ENCODE data around the gene COPG2. TPM values are rescaled to one million over a fixed set of nuclear protein-coding genes. Genes with fewer than 3 reads are reported as not detected.

Gene COPG2
- total RNA-seq, 2 donors from 2014 or later, result 74.3 to 76.3 TPM

GRCh38 chr7:130500463-130500862 is 168.1 kb downstream of the COPG2 start:
- Mint-ChIP-seq H3K4me3 (no peak overlapping the region), H3K27me3 (ENCODE audit: insufficient read depth) (no peaks in the 10 kb centered on the region), H3K9me3 (no peaks in the 10 kb centered on the region), H3K4me1 (no peaks in the 10 kb centered on the region), H3K36me3 (ENCODE audit: low read depth) (peaks cover 69% of the 10 kb centered on the region), H3K27ac (no peak overlapping the region)
- no peaks in the 10 kb centered on the region for H3K27me3 ChIP-seq (ENCODE audit: control insufficient read depth, insufficient read depth, low read length, poor library complexity, severe bottlenecking)
- WGBS, 2 experiments (ENCODE audit: insufficient coverage in 1 of 2, insufficient read length in 1 of 2), result 95 to 99% methylated on average over 7 to 8 of the region's 8 CpGs
- no peak overlapping the region for H3K4me3 ChIP-seq (ENCODE audit: low read length)
- H3K36me3 ChIP-seq (ENCODE audit: control insufficient read depth, insufficient read depth, low read length), result peaks cover 90% of the 10 kb centered on the region
- no peak overlapping the region for H3K9ac ChIP-seq (ENCODE audit: extremely low read depth, low read length, poor library complexity, severe bottlenecking)
- no peak for DNase-seq
- H3K4me1 ChIP-seq (ENCODE audit: control insufficient read depth, insufficient read depth, low read length), result no peaks in the 10 kb centered on the region
- H3K9me3 ChIP-seq (ENCODE audit: control insufficient read depth, low read length), result no peaks in the 10 kb centered on the region
- TF ChIP-seq CTCF (conservative IDR thresholded peaks at IDR 0.05), result no peak
- H3K27ac ChIP-seq (ENCODE audit: low read depth, low read length), result peak overlapping the region; percentile 6

GRCh38 chr7:130494431-130494858 is 174.1 kb downstream of the COPG2 start:
- peaks cover 10% of the 10 kb centered on the region for H3K4me1 ChIP-seq (ENCODE audit: control insufficient read depth, insufficient read depth, low read length)
- H3K4me3 Mint-ChIP-seq, result no peak overlapping the region
- H3K4me1 Mint-ChIP-seq, result peaks cover 34% of the 10 kb centered on the region
- H3K27me3 ChIP-seq (ENCODE audit: control insufficient read depth, insufficient read depth, low read length, poor library complexity, severe bottlenecking), result peaks cover 17% of the 10 kb centered on the region
- H3K27me3 Mint-ChIP-seq (ENCODE audit: insufficient read depth), result peaks cover 38% of the 10 kb centered on the region
- WGBS, 2 experiments (ENCODE audit: insufficient coverage in 1 of 2, insufficient read length in 1 of 2), result 67 to 72% methylated on average over 1 to 2 of the region's 2 CpGs
- H3K36me3 ChIP-seq (ENCODE audit: control insufficient read depth, insufficient read depth, low read length), result peaks cover 36% of the 10 kb centered on the region
- H3K36me3 Mint-ChIP-seq (ENCODE audit: low read depth), result peaks cover 41% of the 10 kb centered on the region
- peak overlapping the region; percentile 78 for H3K4me3 ChIP-seq (ENCODE audit: low read length)
- H3K9me3 ChIP-seq (ENCODE audit: control insufficient read depth, low read length), result no peaks in the 10 kb centered on the region
- H3K9me3 Mint-ChIP-seq, result peaks cover 19% of the 10 kb centered on the region
- TF ChIP-seq CTCF (conservative IDR thresholded peaks at IDR 0.05), result no peak
- H3K9ac ChIP-seq (ENCODE audit: extremely low read depth, low read length, poor library complexity, severe bottlenecking), result peak overlapping the region; percentile 14
- H3K27ac Mint-ChIP-seq, result no peak overlapping the region
- H3K27ac ChIP-seq (ENCODE audit: low read depth, low read length), result no peak overlapping the region
- DNase-seq, result no peak

GRCh38 chr7:130493275-130493873 is 175.2 kb downstream of the COPG2 start:
- TF ChIP-seq CTCF (conservative IDR thresholded peaks at IDR 0.05), result no peak
- Mint-ChIP-seq H3K27me3 (ENCODE audit: insufficient read depth) (peaks cover 38% of the 10 kb centered on the region), H3K36me3 (ENCODE audit: low read depth) (peaks cover 45% of the 10 kb centered on the region), H3K4me3 (peak overlapping the region; percentile 59), H3K27ac (peak overlapping the region; percentile 6), H3K4me1 (peaks cover 43% of the 10 kb centered on the region), H3K9me3 (peaks cover 19% of the 10 kb centered on the region)
- Histone ChIP-seq H3K27ac (ENCODE audit: low read depth, low read length) (no peak overlapping the region), H3K9me3 (ENCODE audit: control insufficient read depth, low read length) (no peaks in the 10 kb centered on the region), H3K4me1 (ENCODE audit: control insufficient read depth, insufficient read depth, low read length) (peaks cover 10% of the 10 kb centered on the region), H3K27me3 (ENCODE audit: control insufficient read depth, insufficient read depth, low read length, poor library complexity, severe bottlenecking) (peaks cover 17% of the 10 kb centered on the region), H3K9ac (ENCODE audit: extremely low read depth, low read length, poor library complexity, severe bottlenecking) (peak overlapping the region; percentile 32), H3K36me3 (ENCODE audit: control insufficient read depth, insufficient read depth, low read length) (peaks cover 25% of the 10 kb centered on the region), H3K4me3 (ENCODE audit: low read length) (peak overlapping the region; percentile 78)
- 40 to 65% methylated on average over 5 to 13 of the region's 13 CpGs for WGBS, 2 experiments (ENCODE audit: insufficient coverage in 1 of 2, insufficient read length in 1 of 2)
- DNase-seq, result peak; percentile 60

Data from endodermal cell (in vitro differentiated cells).